ENCODE data around the gene PCDH9. TPM values are rescaled to one million over a fixed set of nuclear protein-coding genes. Genes with fewer than 3 reads are reported as not detected.

The PCDH9 gene
- total and polyA plus RNA-seq, 2 experiments from 2014 or later = 0.31 to 0.52 TPM

DNA sequence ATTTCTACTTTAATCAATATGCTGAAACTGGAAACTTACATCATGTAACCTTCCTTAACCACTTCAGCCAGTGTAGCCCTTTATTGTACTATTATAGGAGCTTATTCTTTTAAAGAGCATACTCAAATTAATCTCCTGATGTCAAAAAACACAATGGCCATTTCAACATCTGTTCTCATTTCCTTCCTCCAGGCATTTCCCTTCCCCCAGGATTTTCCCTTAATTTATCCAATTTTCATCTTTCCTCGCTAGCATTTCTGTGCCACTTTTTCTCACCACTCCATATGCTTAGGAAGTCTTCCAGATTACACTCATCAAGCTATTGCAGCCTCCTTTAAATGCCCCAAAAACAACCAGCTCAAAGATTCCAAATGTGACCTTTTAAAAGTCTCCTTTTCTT, 265.0 kb downstream of the PCDH9 start:
- DNase-seq (ENCODE audit: low spot score) (no peak), ATAC-seq (no peak)
- H3K4me2 ChIP-seq = no peak overlapping the region
- peak overlapping the region; percentile 41 for H3K27ac Mint-ChIP-seq
- H3K27ac ChIP-seq (ENCODE audit: low read depth) = no peak overlapping the region
- H3K9me3 Mint-ChIP-seq = no peaks in the 10 kb centered on the region
- H3K4me3 ChIP-seq = no peak overlapping the region
- H3K27me3 ChIP-seq (ENCODE audit: insufficient read depth) = no peaks in the 10 kb centered on the region
- no peak overlapping the region for H2AFZ ChIP-seq
- no peaks in the 10 kb centered on the region for H3K27me3 Mint-ChIP-seq (ENCODE audit: insufficient read depth, low read depth, poor library complexity)
- H4K20me1 ChIP-seq (replicated peaks; ENCODE audit: insufficient read depth) = no peaks in the 10 kb centered on the region
- no peaks in the 10 kb centered on the region for H3K4me1 Mint-ChIP-seq
- no peaks in the 10 kb centered on the region for H3K36me3 ChIP-seq (ENCODE audit: insufficient read depth)
- H3F3A ChIP-seq (replicated peaks; ENCODE audit: low read depth) = no peaks in the 10 kb centered on the region
- no peaks in the 10 kb centered on the region for H3K9me2 ChIP-seq (ENCODE audit: insufficient read depth)
- H3K4me1 ChIP-seq (ENCODE audit: insufficient read depth) = no peaks in the 10 kb centered on the region
- TF ChIP-seq ZNF331 (CRISPR knock-in tag; IDR thresholded peaks at IDR 0.05; ENCODE audit: low read depth) = no peak
- H3K36me3 Mint-ChIP-seq (ENCODE audit: low read depth) = no peaks in the 10 kb centered on the region
- H3K4me3 Mint-ChIP-seq = no peak overlapping the region
- H3K79me2 ChIP-seq (replicated peaks; ENCODE audit: insufficient read depth) = no peaks in the 10 kb centered on the region

DNA sequence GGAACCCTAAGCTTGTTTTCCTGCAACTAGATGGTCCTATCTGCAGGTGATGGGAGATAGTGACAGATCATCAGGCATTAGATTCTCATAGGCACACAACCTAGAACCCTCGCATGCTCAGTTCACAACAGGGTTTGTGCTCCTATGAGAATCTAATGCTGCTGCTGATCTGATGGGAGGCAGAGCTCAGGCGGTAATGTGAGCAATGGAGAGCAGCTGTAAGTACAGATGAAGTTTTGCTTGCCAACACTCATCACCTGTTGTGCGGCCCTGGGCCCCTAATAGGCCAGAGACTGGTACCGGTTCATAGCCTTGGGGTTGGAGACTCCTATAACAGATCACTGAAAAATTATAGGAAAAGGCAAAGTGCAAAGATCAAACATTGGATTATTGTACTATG, 267.2 kb downstream of the PCDH9 start:
- no peaks in the 10 kb centered on the region for H4K20me1 ChIP-seq (replicated peaks; ENCODE audit: insufficient read depth)
- Mint-ChIP-seq H3K9me3 (no peaks in the 10 kb centered on the region), H3K27ac (no peak overlapping the region), H3K4me3 (no peak overlapping the region), H3K4me1 (no peaks in the 10 kb centered on the region), H3K27me3 (ENCODE audit: insufficient read depth, low read depth, poor library complexity) (no peaks in the 10 kb centered on the region), H3K36me3 (ENCODE audit: low read depth) (no peaks in the 10 kb centered on the region)
- DNase-seq (ENCODE audit: low spot score) (no peak), ATAC-seq (no peak)
- no peak overlapping the region for H3K27ac ChIP-seq (ENCODE audit: low read depth)
- no peaks in the 10 kb centered on the region for H3F3A ChIP-seq (replicated peaks; ENCODE audit: low read depth)
- H3K9me2 ChIP-seq (ENCODE audit: insufficient read depth) = no peaks in the 10 kb centered on the region
- H3K79me2 ChIP-seq (replicated peaks; ENCODE audit: insufficient read depth) = no peaks in the 10 kb centered on the region
- no peaks in the 10 kb centered on the region for H3K4me1 ChIP-seq (ENCODE audit: insufficient read depth)
- no peak overlapping the region for H3K4me2 ChIP-seq
- no peak overlapping the region for H3K4me3 ChIP-seq
- no peaks in the 10 kb centered on the region for H3K36me3 ChIP-seq (ENCODE audit: insufficient read depth)
- no peak overlapping the region for H2AFZ ChIP-seq
- H3K27me3 ChIP-seq (ENCODE audit: insufficient read depth) = no peaks in the 10 kb centered on the region
- TF ChIP-seq, protein P1, sequence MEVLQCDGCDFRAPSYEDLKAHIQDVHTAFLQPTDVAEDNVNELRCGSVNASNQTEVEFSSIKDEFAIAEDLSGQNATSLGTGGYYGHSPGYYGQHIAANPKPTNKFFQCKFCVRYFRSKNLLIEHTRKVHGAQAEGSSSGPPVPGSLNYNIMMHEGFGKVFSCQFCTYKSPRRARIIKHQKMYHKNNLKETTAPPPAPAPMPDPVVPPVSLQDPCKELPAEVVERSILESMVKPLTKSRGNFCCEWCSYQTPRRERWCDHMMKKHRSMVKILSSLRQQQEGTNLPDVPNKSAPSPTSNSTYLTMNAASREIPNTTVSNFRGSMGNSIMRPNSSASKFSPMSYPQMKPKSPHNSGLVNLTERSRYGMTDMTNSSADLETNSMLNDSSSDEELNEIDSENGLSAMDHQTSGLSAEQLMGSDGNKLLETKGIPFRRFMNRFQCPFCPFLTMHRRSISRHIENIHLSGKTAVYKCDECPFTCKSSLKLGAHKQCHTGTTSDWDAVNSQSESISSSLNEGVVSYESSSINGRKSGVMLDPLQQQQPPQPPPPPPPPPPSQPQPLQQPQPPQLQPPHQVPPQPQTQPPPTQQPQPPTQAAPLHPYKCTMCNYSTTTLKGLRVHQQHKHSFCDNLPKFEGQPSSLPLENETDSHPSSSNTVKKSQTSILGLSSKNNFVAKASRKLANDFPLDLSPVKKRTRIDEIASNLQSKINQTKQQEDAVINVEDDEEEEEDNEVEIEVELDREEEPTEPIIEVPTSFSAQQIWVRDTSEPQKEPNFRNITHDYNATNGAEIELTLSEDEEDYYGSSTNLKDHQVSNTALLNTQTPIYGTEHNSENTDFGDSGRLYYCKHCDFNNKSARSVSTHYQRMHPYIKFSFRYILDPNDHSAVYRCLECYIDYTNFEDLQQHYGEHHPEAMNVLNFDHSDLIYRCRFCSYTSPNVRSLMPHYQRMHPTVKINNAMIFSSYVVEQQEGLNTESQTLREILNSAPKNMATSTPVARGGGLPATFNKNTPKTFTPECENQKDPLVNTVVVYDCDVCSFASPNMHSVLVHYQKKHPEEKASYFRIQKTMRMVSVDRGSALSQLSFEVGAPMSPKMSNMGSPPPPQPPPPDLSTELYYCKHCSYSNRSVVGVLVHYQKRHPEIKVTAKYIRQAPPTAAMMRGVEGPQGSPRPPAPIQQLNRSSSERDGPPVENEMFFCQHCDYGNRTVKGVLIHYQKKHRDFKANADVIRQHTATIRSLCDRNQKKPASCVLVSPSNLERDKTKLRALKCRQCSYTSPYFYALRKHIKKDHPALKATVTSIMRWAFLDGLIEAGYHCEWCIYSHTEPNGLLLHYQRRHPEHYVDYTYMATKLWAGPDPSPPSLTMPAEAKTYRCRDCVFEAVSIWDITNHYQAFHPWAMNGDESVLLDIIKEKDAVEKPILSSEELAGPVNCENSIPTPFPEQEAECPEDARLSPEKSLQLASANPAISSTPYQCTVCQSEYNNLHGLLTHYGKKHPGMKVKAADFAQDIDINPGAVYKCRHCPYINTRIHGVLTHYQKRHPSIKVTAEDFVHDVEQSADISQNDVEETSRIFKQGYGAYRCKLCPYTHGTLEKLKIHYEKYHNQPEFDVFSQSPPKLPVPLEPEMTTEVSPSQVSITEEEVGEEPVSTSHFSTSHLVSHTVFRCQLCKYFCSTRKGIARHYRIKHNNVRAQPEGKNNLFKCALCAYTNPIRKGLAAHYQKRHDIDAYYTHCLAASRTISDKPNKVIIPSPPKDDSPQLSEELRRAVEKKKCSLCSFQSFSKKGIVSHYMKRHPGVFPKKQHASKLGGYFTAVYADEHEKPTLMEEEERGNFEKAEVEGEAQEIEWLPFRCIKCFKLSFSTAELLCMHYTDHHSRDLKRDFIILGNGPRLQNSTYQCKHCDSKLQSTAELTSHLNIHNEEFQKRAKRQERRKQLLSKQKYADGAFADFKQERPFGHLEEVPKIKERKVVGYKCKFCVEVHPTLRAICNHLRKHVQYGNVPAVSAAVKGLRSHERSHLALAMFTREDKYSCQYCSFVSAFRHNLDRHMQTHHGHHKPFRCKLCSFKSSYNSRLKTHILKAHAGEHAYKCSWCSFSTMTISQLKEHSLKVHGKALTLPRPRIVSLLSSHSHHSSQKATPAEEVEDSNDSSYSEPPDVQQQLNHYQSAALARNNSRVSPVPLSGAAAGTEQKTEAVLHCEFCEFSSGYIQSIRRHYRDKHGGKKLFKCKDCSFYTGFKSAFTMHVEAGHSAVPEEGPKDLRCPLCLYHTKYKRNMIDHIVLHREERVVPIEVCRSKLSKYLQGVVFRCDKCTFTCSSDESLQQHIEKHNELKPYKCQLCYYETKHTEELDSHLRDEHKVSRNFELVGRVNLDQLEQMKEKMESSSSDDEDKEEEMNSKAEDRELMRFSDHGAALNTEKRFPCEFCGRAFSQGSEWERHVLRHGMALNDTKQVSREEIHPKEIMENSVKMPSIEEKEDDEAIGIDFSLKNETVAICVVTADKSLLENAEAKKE (CRISPR knock-in tag; IDR thresholded peaks at IDR 0.05) = no peak
- TF ChIP-seq EZH2 (IDR thresholded peaks at IDR 0.05; ENCODE audit: low read depth, unreplicated experiment) (no peak), CREB1 (CRISPR knock-in tag; IDR thresholded peaks at IDR 0.05; ENCODE audit: low read depth) (no peak), ZNF331 (CRISPR knock-in tag; IDR thresholded peaks at IDR 0.05; ENCODE audit: low read depth) (no peak), STAT1 (IDR thresholded peaks at IDR 0.05; ENCODE audit: unreplicated experiment) (no peak), NANOG (IDR thresholded peaks at IDR 0.05; ENCODE audit: borderline replicate concordance) (no peak), JUNB (IDR thresholded peaks at IDR 0.05; ENCODE audit: unreplicated experiment) (no peak), EZH2phosphoT487 (IDR thresholded peaks at IDR 0.05; ENCODE audit: unreplicated experiment) (no peak), POLR2AphosphoS5 (IDR thresholded peaks at IDR 0.05; ENCODE audit: low read depth) (no peak)
- TF ChIP-seq, protein P2, sequence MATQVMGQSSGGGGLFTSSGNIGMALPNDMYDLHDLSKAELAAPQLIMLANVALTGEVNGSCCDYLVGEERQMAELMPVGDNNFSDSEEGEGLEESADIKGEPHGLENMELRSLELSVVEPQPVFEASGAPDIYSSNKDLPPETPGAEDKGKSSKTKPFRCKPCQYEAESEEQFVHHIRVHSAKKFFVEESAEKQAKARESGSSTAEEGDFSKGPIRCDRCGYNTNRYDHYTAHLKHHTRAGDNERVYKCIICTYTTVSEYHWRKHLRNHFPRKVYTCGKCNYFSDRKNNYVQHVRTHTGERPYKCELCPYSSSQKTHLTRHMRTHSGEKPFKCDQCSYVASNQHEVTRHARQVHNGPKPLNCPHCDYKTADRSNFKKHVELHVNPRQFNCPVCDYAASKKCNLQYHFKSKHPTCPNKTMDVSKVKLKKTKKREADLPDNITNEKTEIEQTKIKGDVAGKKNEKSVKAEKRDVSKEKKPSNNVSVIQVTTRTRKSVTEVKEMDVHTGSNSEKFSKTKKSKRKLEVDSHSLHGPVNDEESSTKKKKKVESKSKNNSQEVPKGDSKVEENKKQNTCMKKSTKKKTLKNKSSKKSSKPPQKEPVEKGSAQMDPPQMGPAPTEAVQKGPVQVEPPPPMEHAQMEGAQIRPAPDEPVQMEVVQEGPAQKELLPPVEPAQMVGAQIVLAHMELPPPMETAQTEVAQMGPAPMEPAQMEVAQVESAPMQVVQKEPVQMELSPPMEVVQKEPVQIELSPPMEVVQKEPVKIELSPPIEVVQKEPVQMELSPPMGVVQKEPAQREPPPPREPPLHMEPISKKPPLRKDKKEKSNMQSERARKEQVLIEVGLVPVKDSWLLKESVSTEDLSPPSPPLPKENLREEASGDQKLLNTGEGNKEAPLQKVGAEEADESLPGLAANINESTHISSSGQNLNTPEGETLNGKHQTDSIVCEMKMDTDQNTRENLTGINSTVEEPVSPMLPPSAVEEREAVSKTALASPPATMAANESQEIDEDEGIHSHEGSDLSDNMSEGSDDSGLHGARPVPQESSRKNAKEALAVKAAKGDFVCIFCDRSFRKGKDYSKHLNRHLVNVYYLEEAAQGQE (IDR thresholded peaks at IDR 0.05; ENCODE audit: unreplicated experiment) = no peak
- TF ChIP-seq, protein P3, sequence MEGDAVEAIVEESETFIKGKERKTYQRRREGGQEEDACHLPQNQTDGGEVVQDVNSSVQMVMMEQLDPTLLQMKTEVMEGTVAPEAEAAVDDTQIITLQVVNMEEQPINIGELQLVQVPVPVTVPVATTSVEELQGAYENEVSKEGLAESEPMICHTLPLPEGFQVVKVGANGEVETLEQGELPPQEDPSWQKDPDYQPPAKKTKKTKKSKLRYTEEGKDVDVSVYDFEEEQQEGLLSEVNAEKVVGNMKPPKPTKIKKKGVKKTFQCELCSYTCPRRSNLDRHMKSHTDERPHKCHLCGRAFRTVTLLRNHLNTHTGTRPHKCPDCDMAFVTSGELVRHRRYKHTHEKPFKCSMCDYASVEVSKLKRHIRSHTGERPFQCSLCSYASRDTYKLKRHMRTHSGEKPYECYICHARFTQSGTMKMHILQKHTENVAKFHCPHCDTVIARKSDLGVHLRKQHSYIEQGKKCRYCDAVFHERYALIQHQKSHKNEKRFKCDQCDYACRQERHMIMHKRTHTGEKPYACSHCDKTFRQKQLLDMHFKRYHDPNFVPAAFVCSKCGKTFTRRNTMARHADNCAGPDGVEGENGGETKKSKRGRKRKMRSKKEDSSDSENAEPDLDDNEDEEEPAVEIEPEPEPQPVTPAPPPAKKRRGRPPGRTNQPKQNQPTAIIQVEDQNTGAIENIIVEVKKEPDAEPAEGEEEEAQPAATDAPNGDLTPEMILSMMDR (conservative IDR thresholded peaks at IDR 0.05; ENCODE audit: low read depth in 2 of 2) = no peak

Measured in GM23338 (cell line).